Activated naive CD8-positive, alpha-beta T cell treated with anti-CD3 and anti-CD28 coated beads, Interleukin-2, amount 50 U/mL, for 24 hours (primary cell): ENCODE results near the gene SLC9A8.

Experiments used
- ATAC-seq: fragments of 150-1000 bp; cut with Tn5 transposase; one replicate; pipeline ENCODE4 v1.10.0; 2021
- DNase-seq: peaks from one replicate; pipeline ENCODE4 v3.0.0; 2021
- H3K27ac Mint-ChIP-seq: one replicate; pipeline ENCODE4 v1.8.0; 2021; ENCODE audit warnings: mild to moderate bottlenecking, mixed read lengths
- H3K27me3 Mint-ChIP-seq: one replicate; pipeline ENCODE4 v1.8.0; 2021; ENCODE audit warnings: mixed read lengths
- H3K36me3 Mint-ChIP-seq: one replicate; pipeline ENCODE4 v1.8.0; 2021; ENCODE audit warnings: low read depth, mixed read lengths
- H3K4me1 Mint-ChIP-seq: one replicate; pipeline ENCODE4 v1.8.0; 2021; ENCODE audit warnings: mixed read lengths
- H3K4me3 Mint-ChIP-seq: one replicate; pipeline ENCODE4 v1.8.0; 2021; ENCODE audit warnings: mild to moderate bottlenecking, moderate library complexity, mixed read lengths
- H3K9me3 Mint-ChIP-seq: one replicate; pipeline ENCODE4 v1.8.0; 2021; ENCODE audit warnings: mixed read lengths

Gene SLC9A8

DNA sequence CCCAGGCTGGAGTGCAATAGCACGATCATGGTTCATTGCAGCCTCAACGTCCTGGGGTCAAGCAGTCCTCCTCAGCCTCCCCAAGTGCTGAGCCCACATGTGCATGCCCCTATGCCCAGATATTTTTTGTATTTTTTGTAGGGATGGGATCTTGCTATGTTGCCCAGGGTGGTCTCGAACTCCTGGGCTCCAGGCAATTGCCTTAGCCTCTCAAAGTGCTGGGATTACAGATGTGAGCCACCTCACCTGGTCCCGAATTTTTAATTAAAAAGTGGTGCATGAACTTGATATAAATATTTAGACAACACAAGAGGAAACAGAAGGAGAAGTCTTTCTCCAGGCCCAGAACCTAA is 116.5 kb downstream of the SLC9A8 start:
- ATAC-seq (no peak), DNase-seq (no peak)
- Mint-ChIP-seq H3K27ac (no peak overlapping the region), H3K9me3 (no peaks in the 10 kb centered on the region), H3K4me3 (no peak overlapping the region), H3K27me3 (no peaks in the 10 kb centered on the region), H3K4me1 (peaks cover 11% of the 10 kb centered on the region), H3K36me3 (no peaks in the 10 kb centered on the region)

- Mint-ChIP-seq H3K27ac (peak overlapping the region; percentile 46), H3K4me1 (peaks cover 50% of the 10 kb centered on the region), H3K4me3 (peak overlapping the region; percentile 98)
Measured at GRCh38 chr20:49935746-49936152, 123.1 kb downstream of the SLC9A8 start.

DNA sequence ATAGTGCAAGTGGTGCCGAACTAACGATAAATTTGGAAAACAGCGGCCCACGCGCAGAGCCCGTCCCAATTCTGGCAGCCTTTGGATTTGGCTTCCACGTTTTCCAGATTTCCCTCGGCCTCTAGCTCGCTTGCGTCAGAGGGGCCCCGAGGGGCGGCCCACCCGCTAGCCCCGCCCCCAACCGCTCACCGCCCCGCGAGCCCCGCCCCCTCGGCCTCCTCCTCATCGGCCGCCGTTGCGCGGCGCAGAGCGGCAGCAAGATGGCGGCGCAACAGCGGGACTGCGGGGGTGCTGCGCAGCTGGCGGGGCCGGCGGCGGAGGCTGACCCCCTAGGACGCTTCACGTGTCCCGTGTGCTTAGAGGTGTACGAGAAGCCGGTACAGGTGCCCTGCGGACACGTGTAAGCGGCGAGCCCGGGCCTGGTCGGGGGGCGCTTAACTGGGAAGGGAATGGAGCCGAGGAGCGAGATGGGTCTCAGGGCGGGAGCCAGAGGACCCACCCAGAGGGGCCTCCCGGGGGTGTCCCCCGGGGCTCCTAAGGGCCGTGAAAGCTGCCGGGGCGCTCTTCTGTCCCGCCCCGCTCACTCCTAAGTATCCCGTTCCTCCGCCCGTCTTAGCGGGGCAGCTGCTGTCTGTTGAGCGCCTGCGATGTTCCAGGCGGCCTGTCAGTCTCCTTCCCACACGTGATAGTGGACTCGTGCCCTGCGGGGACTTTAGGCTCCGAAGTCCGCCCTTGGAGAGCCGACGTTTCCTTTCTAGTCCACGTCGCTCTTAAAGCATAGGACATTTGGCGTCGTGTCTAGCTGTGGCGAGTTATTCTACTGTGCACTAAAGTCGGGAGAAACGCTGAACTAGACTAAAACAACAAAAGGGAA is 123.8 kb downstream of the SLC9A8 start, which contains the start of gene RNF114:
Gene RNF114 (plus strand): TSS at position 245 of the 874 bp plus-strand sequence. CDS start 16 bp downstream, at position 261.
- Mint-ChIP-seq H3K36me3 (peaks cover 27% of the 10 kb centered on the region), H3K4me3 (peak within 1 kb of the TSS; percentile 98), H3K27me3 (no peaks in the 10 kb centered on the region), H3K27ac (peak within 1 kb of the TSS; percentile 94), H3K9me3 (no peaks in the 10 kb centered on the region), H3K4me1 (peaks cover 57% of the 10 kb centered on the region)
- peak; percentile 95 for DNase-seq
- peak; percentile 76 for ATAC-seq

More at GRCh38 chr20:49935746-49936152, 123.1 kb downstream of the SLC9A8 start:
- DNase-seq: no peak
- ATAC-seq: no peak
- no peaks in the 10 kb centered on the region for H3K27me3 Mint-ChIP-seq
- H3K9me3 Mint-ChIP-seq: no peaks in the 10 kb centered on the region
- H3K36me3 Mint-ChIP-seq: peaks cover 21% of the 10 kb centered on the region

DNA sequence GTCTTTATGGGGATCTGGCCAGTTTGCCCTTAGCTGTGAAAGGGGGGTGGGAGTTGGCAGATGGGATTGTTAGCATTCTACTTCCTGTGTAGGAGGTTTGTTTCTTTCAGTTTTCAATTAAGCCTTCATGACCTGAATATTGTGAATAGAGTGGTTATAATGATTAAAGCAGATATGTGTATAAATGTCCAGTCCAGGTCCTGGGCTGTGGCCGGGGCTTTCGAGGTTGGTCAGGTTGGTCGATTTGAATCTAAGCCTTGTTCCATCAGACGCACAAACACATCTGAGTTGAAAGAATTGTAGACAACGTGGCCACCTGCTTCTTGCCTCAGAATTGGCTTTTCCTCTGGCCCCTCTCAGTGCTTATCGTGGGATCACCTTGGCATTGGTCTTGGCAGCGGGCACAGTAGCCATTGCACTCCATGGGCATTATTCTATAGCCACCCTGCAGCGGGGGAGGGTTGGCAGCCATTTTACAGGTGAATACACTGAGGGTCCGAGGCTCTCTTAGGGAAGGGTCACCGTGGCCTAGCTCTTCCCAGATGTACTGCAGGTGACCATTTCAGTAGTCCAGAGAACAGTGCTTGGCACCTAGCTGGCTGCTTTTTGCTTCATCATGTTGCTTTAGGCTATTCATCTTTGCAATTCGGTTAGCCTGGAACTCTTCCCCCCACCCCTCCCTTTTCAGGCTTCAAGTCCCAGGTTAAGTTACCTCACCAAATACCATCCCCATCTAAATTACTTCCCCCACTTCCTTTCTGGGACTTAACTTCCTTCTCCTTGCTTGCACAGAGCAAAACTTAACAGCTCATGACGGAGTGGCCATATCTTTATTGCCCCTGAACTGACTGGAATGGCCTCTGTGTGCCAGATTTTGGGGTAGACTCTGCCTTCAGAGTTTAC is 124.7 kb downstream of the SLC9A8 start:
- ATAC-seq: peak; percentile 7

GRCh38 chr20:49938173-49939163 is 125.8 kb downstream of the SLC9A8 start:
- peak overlapping the region; percentile 98 for H3K4me3 Mint-ChIP-seq
- peak overlapping the region; percentile 81 for H3K27ac Mint-ChIP-seq
- no peaks in the 10 kb centered on the region for H3K27me3 Mint-ChIP-seq
- peaks cover 34% of the 10 kb centered on the region for H3K36me3 Mint-ChIP-seq
- H3K9me3 Mint-ChIP-seq: no peaks in the 10 kb centered on the region
- H3K4me1 Mint-ChIP-seq: peaks cover 62% of the 10 kb centered on the region
- DNase-seq (no peak), ATAC-seq (no peak)

More for the DNA sequence above, 124.7 kb downstream of the SLC9A8 start:
- Mint-ChIP-seq H3K4me3 (peak overlapping the region; percentile 98), H3K36me3 (peaks cover 28% of the 10 kb centered on the region), H3K9me3 (no peaks in the 10 kb centered on the region), H3K4me1 (peaks cover 59% of the 10 kb centered on the region), H3K27ac (peak overlapping the region; percentile 94), H3K27me3 (no peaks in the 10 kb centered on the region)
- no peak for DNase-seq

- H3K27ac Mint-ChIP-seq: peak overlapping the region; percentile 44
- H3K4me1 Mint-ChIP-seq: peaks cover 47% of the 10 kb centered on the region
- no peaks in the 10 kb centered on the region for H3K9me3 Mint-ChIP-seq
- no peaks in the 10 kb centered on the region for H3K27me3 Mint-ChIP-seq
- peaks cover 51% of the 10 kb centered on the region for H3K36me3 Mint-ChIP-seq
- H3K4me3 Mint-ChIP-seq: no peak overlapping the region
- DNase-seq: no peak
- ATAC-seq: no peak
Measured at GRCh38 chr20:49941456-49941855, 128.8 kb downstream of the SLC9A8 start.
